ENCODE data around the gene CACNA2D2.

The CACNA2D2 gene

DNA sequence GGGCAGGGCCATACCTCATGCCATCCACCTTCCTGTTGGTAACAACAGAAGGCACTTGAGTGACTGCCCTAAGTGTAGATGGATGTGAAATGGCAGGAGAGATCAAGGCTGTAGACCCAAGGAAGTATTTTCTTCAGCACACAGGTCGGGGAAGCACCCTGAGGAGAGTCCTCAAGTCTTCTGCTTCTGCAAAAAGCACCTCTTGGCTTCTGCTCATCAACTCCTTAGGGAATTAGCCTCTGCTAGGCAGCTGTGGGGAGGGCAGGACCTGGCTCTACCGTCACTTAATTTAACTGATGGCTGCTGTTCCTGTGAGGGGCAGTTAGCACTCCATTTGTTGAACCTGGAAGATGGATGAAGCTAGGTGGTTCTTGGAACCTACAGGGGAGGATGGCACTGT is 6.9 kb upstream of the CACNA2D2 start:
- TF ChIP-seq, protein P1, sequence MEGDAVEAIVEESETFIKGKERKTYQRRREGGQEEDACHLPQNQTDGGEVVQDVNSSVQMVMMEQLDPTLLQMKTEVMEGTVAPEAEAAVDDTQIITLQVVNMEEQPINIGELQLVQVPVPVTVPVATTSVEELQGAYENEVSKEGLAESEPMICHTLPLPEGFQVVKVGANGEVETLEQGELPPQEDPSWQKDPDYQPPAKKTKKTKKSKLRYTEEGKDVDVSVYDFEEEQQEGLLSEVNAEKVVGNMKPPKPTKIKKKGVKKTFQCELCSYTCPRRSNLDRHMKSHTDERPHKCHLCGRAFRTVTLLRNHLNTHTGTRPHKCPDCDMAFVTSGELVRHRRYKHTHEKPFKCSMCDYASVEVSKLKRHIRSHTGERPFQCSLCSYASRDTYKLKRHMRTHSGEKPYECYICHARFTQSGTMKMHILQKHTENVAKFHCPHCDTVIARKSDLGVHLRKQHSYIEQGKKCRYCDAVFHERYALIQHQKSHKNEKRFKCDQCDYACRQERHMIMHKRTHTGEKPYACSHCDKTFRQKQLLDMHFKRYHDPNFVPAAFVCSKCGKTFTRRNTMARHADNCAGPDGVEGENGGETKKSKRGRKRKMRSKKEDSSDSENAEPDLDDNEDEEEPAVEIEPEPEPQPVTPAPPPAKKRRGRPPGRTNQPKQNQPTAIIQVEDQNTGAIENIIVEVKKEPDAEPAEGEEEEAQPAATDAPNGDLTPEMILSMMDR (IDR thresholded peaks at IDR 0.05; ENCODE audit: low read depth, low read length): no peak
- no peak for DNase-seq (ENCODE audit: low read depth in 2 of 2)
- H3K4me3 ChIP-seq (replicated peaks in 1 of 2; ENCODE audit: low read depth in 2 of 2, low read length in 2 of 2): no peak overlapping the region

DNA sequence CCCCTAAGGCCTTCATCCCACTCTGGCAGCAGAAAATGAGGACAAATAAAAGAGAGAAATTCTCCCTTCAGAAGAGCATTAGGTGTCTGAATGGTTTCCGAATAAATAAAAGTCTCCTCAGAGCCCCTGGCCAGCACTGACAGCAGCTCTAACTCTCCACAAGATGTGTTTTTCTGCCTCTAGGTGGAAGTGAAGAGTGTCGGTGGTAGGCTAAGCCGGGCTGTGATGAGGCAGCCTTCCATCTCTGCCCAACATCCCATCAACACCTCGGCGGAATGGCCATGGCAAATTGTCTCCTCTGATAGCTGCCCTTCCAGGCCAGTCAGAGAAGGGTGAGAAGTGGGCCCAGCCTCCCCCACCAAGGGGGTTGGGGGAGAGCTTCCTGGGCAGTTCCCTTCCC is 6.3 kb upstream of the CACNA2D2 start:
- H3K4me3 ChIP-seq (replicated peaks in 1 of 2; ENCODE audit: low read depth in 2 of 2, low read length in 2 of 2): no peak overlapping the region
- no peak for DNase-seq (ENCODE audit: low read depth in 2 of 2)
- TF ChIP-seq, protein P1 (IDR thresholded peaks at IDR 0.05; ENCODE audit: low read depth, low read length): no peak

DNA sequence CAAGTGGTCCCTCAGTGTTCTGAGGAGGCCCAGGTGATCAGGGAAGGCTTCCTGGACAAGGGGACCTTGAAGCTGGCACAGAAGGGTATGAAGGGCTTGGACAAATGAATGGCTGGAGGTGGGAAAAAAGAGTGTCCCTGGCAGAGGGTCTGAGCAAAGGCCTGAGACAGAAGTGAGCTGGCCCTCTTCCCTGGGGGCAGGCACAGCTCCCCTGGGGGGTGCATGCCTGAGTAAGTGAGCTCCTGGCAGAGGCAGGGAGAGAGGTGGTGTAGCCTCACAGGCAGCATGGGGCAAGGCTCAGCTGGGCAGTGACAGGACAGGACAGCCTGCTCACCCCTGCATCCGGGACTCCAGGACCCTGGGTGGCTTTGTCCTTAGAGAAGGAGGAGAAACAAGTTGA is 5.4 kb upstream of the CACNA2D2 start:
- DNase-seq (ENCODE audit: low read depth in 2 of 2): no peak
- TF ChIP-seq, protein P1 (IDR thresholded peaks at IDR 0.05; ENCODE audit: low read depth, low read length): no peak
- H3K4me3 ChIP-seq (replicated peaks in 1 of 2; ENCODE audit: low read depth in 2 of 2, low read length in 2 of 2): no peak overlapping the region

DNA sequence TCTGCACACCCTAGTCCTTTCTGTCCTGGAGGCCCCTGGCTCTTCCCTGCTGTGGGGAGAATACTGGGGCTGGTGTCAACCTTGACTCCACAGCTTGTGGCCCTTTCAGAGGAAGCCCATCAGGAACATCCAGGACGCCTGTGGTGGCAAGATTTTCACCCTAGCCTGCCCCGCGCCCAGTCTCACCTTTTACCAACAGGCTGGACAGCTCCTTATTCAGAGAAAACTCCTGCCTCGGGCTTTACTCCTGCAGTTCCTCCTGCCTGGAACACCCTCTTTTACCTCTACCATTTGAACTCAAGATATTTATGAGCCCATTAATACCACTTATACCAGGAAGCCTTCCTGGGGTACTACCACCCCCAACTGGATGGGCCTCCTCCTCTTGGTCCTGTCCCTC is 2.7 kb upstream of the CACNA2D2 start:
- no peak for DNase-seq (ENCODE audit: low read depth in 2 of 2)
- TF ChIP-seq, protein P1 (IDR thresholded peaks at IDR 0.05; ENCODE audit: low read depth, low read length): no peak
- no peak overlapping the region for H3K4me3 ChIP-seq (replicated peaks in 1 of 2; ENCODE audit: low read depth in 2 of 2, low read length in 2 of 2)

DNA sequence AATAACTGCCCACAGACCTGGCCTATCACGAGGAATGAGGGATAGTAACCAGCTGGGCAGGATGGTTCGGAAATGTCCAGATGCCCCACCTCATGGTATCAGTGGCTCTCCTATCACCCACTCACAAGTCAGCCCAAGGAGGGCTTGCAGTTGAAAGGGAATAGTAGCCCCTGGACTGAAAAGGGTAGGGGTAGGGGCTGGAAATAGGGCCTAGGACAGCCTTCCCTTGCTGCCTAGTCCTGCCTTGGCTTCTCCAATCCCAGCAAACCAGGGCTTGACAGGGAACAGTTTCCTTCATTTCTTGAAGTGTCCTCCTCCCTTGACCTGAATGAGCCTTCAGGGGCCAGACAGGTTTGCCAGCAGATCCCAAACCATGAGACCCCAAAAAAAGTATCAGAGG is 1.2 kb upstream of the CACNA2D2 start:
- TF ChIP-seq, protein P1 (IDR thresholded peaks at IDR 0.05; ENCODE audit: low read depth, low read length): no peak
- no peak for DNase-seq (ENCODE audit: low read depth in 2 of 2)

DNA sequence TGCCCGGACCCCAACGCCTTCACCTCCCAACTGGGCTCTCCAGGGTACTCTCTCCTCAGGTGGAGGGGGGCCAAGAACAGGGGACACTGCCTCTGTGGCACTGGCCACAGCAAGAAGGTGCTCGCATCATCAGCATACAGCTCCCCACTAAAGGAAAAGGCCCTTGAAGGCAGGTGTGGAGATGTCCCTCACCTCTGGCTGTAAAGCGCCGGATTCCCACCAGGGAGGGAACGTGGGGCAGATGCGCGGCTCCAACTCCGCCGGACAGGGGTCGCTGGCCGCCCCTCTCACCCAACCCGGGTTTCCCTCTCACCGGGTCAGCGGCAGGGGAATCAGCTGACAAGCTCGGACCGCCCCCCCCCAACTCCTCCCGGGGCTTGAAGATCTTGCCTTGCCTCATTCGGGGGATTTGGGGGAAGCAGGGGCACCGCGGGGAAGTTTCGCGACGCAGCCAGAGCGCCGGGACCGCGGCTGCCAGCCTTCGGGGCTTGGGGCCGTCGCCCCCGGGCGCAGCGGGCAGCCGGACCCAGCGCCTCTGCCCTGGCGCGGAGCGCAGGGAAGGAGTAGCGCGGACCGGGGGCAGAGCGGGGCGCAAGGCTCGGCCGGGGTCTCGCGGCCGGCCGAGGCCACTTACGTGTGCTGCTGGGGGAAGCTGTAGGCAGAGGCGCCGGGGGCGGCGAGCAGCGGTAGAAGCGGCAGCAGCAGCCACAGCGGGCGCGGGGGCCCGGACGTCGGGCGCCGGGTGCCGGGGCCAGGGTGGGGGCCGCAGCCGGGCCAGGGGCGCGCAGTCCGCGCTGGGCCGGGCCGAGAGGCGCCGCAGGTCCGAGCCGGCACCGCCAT is 630 bp downstream of the CACNA2D2 start:
- TF ChIP-seq, protein P1 (IDR thresholded peaks at IDR 0.05; ENCODE audit: low read depth, low read length): no peak
- no peak for DNase-seq (ENCODE audit: low read depth in 2 of 2)
- H3K4me3 ChIP-seq (replicated peaks in 1 of 2; ENCODE audit: low read depth in 2 of 2, low read length in 2 of 2): no peak overlapping the region

More for the DNA sequence above, 1.2 kb upstream of the CACNA2D2 start:
- no peak overlapping the region for H3K4me3 ChIP-seq (replicated peaks in 1 of 2; ENCODE audit: low read depth in 2 of 2, low read length in 2 of 2)

DNA sequence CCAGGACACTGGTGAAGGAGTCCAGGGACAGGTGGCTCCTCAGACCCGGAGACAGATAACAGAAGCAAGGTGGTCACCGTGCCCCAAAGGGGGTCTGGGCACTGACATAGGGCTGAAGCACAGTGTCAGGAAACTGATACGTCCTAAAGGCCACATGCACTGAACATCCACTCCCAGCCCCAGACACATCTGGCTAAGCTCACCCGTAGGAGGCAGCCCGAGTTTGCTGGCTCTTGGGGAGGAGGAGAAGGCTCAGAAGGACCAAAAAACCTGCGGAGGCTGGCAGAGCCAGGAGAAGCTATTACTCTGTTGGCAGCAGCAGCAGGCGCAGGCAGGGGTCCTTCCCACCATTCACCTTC is 1.2 kb downstream of the CACNA2D2 start:
- H3K4me3 ChIP-seq (replicated peaks in 1 of 2; ENCODE audit: low read depth in 2 of 2, low read length in 2 of 2): no peak overlapping the region
- TF ChIP-seq, protein P1 (IDR thresholded peaks at IDR 0.05; ENCODE audit: low read depth, low read length): no peak
- no peak for DNase-seq (ENCODE audit: low read depth in 2 of 2)

Measured in cardiac fibroblast (primary cell).